HG03442 (cell line): ENCODE results near the gene MCOLN2.
"Not testable (repeated sequence)": the region's sequence is repeated elsewhere in the genome, so short reads cannot be mapped to it uniquely, and the experiment has no call there.

Source experiments
- ATAC-seq: cut with Tn5 transposase; IDR thresholded peaks from one replicate; pipeline ENCODE4 v1.9.1; 2021; ENCODE audit warnings: mild to moderate bottlenecking, moderate library complexity; ENCODE audit not compliant: unreplicated experiment

MCOLN2 gene

GRCh38 chr1:84902727-84903126 lies 94.2 kb downstream of the MCOLN2 start:
- not testable (repeated sequence) for ATAC-seq

- no peak for ATAC-seq
Measured at GRCh38 chr1:84899969-84900368, 96.9 kb downstream of the MCOLN2 start.

- no peak for ATAC-seq
Measured at GRCh38 chr1:84896279-84896678, 100.6 kb downstream of the MCOLN2 start.

- no peak for ATAC-seq
Measured at GRCh38 chr1:84892705-84893618, 104.0 kb downstream of the MCOLN2 start, which contains the start of gene LPAR3. TSS of gene LPAR3 (minus strand) at chr1:84893206. CDS start at chr1:84866120, 27,086 bp downstream.

- no peak for ATAC-seq
Measured at GRCh38 chr1:84890566-84890965, 106.3 kb downstream of the MCOLN2 start.

GRCh38 chr1:84889437-84889836 lies 107.5 kb downstream of the MCOLN2 start:
- no peak for ATAC-seq

GRCh38 chr1:84888753-84889152 lies 108.2 kb downstream of the MCOLN2 start:
- ATAC-seq: no peak

GRCh38 chr1:84887261-84887934 lies 109.5 kb downstream of the MCOLN2 start:
- no peak for ATAC-seq

GRCh38 chr1:84885469-84885868 lies 111.4 kb downstream of the MCOLN2 start:
- ATAC-seq: no peak

- ATAC-seq: no peak
Measured at GRCh38 chr1:84884671-84885389, 112.1 kb downstream of the MCOLN2 start.

- no peak for ATAC-seq
Measured at GRCh38 chr1:84883286-84883685, 113.6 kb downstream of the MCOLN2 start.

- no peak for ATAC-seq
Measured at GRCh38 chr1:84877592-84877991, 119.3 kb downstream of the MCOLN2 start.

GRCh38 chr1:84876353-84876752 lies 120.6 kb downstream of the MCOLN2 start:
- no peak for ATAC-seq
